ENCODE results near the gene NFATC4.
A peak's percentile ranks its signal among the peaks of the same experiment; 100 is the strongest.

NFATC4 gene

GRCh38 chr14:24365600-24366412 is 2.2 kb upstream of the NFATC4 start:
- no peaks in the 10 kb centered on the region for H3F3A ChIP-seq (ENCODE audit: insufficient read depth, low read length)
- H3K79me2 ChIP-seq (ENCODE audit: insufficient read depth, low read length) = no peaks in the 10 kb centered on the region
- no peaks in the 10 kb centered on the region for H3K9me2 ChIP-seq (ENCODE audit: low read depth, low read length)
- TF ChIP-seq, protein P1, sequence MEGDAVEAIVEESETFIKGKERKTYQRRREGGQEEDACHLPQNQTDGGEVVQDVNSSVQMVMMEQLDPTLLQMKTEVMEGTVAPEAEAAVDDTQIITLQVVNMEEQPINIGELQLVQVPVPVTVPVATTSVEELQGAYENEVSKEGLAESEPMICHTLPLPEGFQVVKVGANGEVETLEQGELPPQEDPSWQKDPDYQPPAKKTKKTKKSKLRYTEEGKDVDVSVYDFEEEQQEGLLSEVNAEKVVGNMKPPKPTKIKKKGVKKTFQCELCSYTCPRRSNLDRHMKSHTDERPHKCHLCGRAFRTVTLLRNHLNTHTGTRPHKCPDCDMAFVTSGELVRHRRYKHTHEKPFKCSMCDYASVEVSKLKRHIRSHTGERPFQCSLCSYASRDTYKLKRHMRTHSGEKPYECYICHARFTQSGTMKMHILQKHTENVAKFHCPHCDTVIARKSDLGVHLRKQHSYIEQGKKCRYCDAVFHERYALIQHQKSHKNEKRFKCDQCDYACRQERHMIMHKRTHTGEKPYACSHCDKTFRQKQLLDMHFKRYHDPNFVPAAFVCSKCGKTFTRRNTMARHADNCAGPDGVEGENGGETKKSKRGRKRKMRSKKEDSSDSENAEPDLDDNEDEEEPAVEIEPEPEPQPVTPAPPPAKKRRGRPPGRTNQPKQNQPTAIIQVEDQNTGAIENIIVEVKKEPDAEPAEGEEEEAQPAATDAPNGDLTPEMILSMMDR (IDR thresholded peaks at IDR 0.05; ENCODE audit: low read length) = peak; percentile 99
- TF ChIP-seq EZH2 (IDR thresholded peaks at IDR 0.05; ENCODE audit: borderline replicate concordance, low read length) = no peak
- H3K4me3 ChIP-seq (ENCODE audit: low read depth, low read length, poor library complexity, severe bottlenecking) = peak overlapping the region; percentile 68
- H3K27ac ChIP-seq (ENCODE audit: low read depth, low read length, poor library complexity, severe bottlenecking) = peak overlapping the region; percentile 93
- no peaks in the 10 kb centered on the region for H4K20me1 ChIP-seq (ENCODE audit: insufficient read depth, low read length)
- no peaks in the 10 kb centered on the region for H3K36me3 ChIP-seq (ENCODE audit: insufficient read depth, low read length)
- H3K9ac ChIP-seq (ENCODE audit: low read length) = peak overlapping the region; percentile 77
- H3K4me2 ChIP-seq (ENCODE audit: low read length) = peak overlapping the region; percentile 89
- H3K9me3 ChIP-seq (ENCODE audit: low read length) = no peaks in the 10 kb centered on the region
- peaks cover 38% of the 10 kb centered on the region for H3K4me1 ChIP-seq (ENCODE audit: insufficient read depth, low read length, severe bottlenecking)
- no peak overlapping the region for H2AFZ ChIP-seq (ENCODE audit: low read length)
- no peaks in the 10 kb centered on the region for H3K27me3 ChIP-seq (ENCODE audit: insufficient read depth, low read length)

DNA sequence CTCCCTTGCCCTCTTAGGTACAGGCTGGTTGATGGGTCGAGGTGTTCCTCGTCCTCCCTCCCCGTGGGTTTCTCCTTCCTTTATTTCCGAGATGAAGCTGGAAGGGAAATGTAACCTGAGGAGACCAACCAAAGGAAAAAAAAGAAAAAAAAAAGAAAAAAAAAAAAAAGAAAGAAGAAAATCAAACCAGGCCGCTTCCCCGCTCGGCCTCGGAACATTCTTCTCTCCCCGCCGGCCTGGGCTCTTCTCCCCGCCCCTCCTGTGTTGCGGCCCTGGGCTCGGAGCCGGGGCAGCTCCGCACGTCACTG is 1.6 kb upstream of the NFATC4 start:
- H4K20me1 ChIP-seq (ENCODE audit: insufficient read depth, low read length) = no peaks in the 10 kb centered on the region
- no peaks in the 10 kb centered on the region for H3K27me3 ChIP-seq (ENCODE audit: insufficient read depth, low read length)
- peak overlapping the region; percentile 89 for H3K4me2 ChIP-seq (ENCODE audit: low read length)
- no peaks in the 10 kb centered on the region for H3K9me2 ChIP-seq (ENCODE audit: low read depth, low read length)
- H3K27ac ChIP-seq (ENCODE audit: low read depth, low read length, poor library complexity, severe bottlenecking) = peak overlapping the region; percentile 93
- H3K9ac ChIP-seq (ENCODE audit: low read length) = peak overlapping the region; percentile 77
- no peaks in the 10 kb centered on the region for H3K79me2 ChIP-seq (ENCODE audit: insufficient read depth, low read length)
- H3K4me1 ChIP-seq (ENCODE audit: insufficient read depth, low read length, severe bottlenecking) = peaks cover 38% of the 10 kb centered on the region
- no peak for TF ChIP-seq EZH2 (IDR thresholded peaks at IDR 0.05; ENCODE audit: borderline replicate concordance, low read length)
- TF ChIP-seq, protein P1 (IDR thresholded peaks at IDR 0.05; ENCODE audit: low read length) = no peak
- no peak overlapping the region for H2AFZ ChIP-seq (ENCODE audit: low read length)
- peak overlapping the region; percentile 68 for H3K4me3 ChIP-seq (ENCODE audit: low read depth, low read length, poor library complexity, severe bottlenecking)
- H3K9me3 ChIP-seq (ENCODE audit: low read length) = no peaks in the 10 kb centered on the region
- no peaks in the 10 kb centered on the region for H3F3A ChIP-seq (ENCODE audit: insufficient read depth, low read length)
- H3K36me3 ChIP-seq (ENCODE audit: insufficient read depth, low read length) = no peaks in the 10 kb centered on the region

DNA sequence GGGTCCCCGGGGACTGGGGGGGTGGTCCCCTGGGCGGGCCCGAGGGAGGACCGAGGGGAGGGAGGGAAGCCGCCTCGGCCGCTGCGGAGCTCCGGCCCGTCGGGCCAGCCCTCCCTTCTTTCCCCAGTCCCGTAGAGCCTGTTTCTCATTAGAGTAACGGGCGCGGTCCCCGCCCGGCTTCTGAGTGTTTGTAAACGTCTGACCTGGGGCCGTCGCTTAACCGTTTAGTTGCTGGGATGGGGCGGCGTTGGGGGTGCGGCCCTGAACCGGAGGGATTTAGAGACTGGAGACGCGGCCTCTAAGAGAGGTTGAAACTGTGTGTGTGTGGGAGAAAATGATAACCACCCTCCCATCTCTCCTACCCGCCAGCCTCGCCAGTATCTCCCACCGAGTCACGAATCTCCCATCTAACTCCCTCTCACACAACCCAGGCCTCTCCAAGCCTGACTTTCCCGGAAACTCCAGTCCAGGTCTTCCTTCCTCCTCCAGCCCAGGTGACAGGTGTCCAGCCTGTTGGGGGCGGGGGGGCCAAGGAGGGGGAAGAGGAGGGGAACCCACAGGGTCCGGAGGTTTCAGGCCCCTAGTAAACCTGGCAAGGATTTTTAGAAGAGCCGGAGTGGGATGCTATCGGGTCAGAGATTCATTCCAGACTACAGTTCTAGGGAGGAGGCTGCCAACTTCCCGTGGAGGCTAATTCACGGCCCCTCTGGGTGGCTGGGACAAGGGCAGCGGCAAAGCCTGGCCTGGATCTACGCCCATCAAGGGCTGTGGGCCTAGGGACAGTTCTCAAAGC is 1.1 kb upstream of the NFATC4 start:
- peak overlapping the region; percentile 96 for H3K27ac ChIP-seq (ENCODE audit: low read depth, low read length, poor library complexity, severe bottlenecking)
- no peaks in the 10 kb centered on the region for H3K9me2 ChIP-seq (ENCODE audit: low read depth, low read length)
- H3K9ac ChIP-seq (ENCODE audit: low read length) = peak overlapping the region; percentile 75
- peaks cover 38% of the 10 kb centered on the region for H3K4me1 ChIP-seq (ENCODE audit: insufficient read depth, low read length, severe bottlenecking)
- no peak overlapping the region for H2AFZ ChIP-seq (ENCODE audit: low read length)
- H3K79me2 ChIP-seq (ENCODE audit: insufficient read depth, low read length) = no peaks in the 10 kb centered on the region
- H3F3A ChIP-seq (ENCODE audit: insufficient read depth, low read length) = no peaks in the 10 kb centered on the region
- H4K20me1 ChIP-seq (ENCODE audit: insufficient read depth, low read length) = no peaks in the 10 kb centered on the region
- H3K4me3 ChIP-seq (ENCODE audit: low read depth, low read length, poor library complexity, severe bottlenecking) = peak overlapping the region; percentile 68
- H3K27me3 ChIP-seq (ENCODE audit: insufficient read depth, low read length) = no peaks in the 10 kb centered on the region
- H3K4me2 ChIP-seq (ENCODE audit: low read length) = peak overlapping the region; percentile 89
- H3K36me3 ChIP-seq (ENCODE audit: insufficient read depth, low read length) = no peaks in the 10 kb centered on the region
- no peaks in the 10 kb centered on the region for H3K9me3 ChIP-seq (ENCODE audit: low read length)
- TF ChIP-seq EZH2 (IDR thresholded peaks at IDR 0.05; ENCODE audit: borderline replicate concordance, low read length) = no peak
- TF ChIP-seq, protein P1 (IDR thresholded peaks at IDR 0.05; ENCODE audit: low read length) = no peak
